Right lobe of liver (tissue), 6 donors: ENCODE measurements around the gene CCR3. TPM values are rescaled to one million over a fixed set of nuclear protein-coding genes. Genes with fewer than 3 reads are reported as not detected.

ENCODE experiments used
- ATAC-seq, 4 donors: fragments of 200-7000 bp; cut with Tn5 transposase; one replicate each; pipeline ENCODE4 v1.9.1; 2020; ENCODE audit warnings: mild to moderate bottlenecking in 4 of 4, moderate library complexity in 4 of 4
- DNase-seq, 3 donors: peaks; one replicate each; pipeline ENCODE4 v3.0.0-alpha.2; 2020
- H3K27ac ChIP-seq, 3 donors: fragments of 200-600 bp; one replicate each; pipeline ENCODE4 v1.8.0; 2022
- H3K27me3 ChIP-seq, 2 donors: fragments of 200-600 bp; one replicate each; pipeline ENCODE4 v1.8.0; 2022
- H3K36me3 ChIP-seq, 4 donors: fragments of 200-600 bp; sonication (generic) in 1 of 4; one replicate each; pipeline versions ENCODE4 v1.5.1 to v1.8.0; 2017 to 2022; ENCODE audit warnings: control low read depth in 1 of 4
- H3K4me1 ChIP-seq, 4 donors: fragments of 200-600 bp; sonication (generic) in 1 of 4; one replicate each; pipeline versions ENCODE4 v1.5.1 to v1.8.0; 2017 to 2022; ENCODE audit warnings: control low read depth in 1 of 4
- H3K4me3 ChIP-seq, 3 donors: fragments of 200-600 bp; one replicate each; pipeline ENCODE4 v1.8.0; 2022
- H3K9me3 ChIP-seq, 4 donors: fragments of 200-600 bp; sonication (generic) in 1 of 4; one replicate each; pipeline versions ENCODE4 v1.5.1 to v1.8.0; 2017 to 2022; ENCODE audit warnings: control low read depth in 1 of 4
- POLR2A ChIP-seq: fragments of 450-650 bp; IDR thresholded peaks from one replicate; pipeline ENCODE4 v1.6.1; 2017; ENCODE audit warnings: antibody characterized with exemption, mild to moderate bottlenecking
- WGBS: methylation state at CpG from one replicate; pipeline ENCODE4 v1.1.6; 2018; ENCODE audit warnings: low coverage, low lambda C conversion rate; ENCODE audit not compliant: insufficient coverage; ENCODE audit errors: missing lambda C conversion rate; 5-methylcytosine and 5-hydroxymethylcytosine counted together
- intact Hi-C, 2 donors: fragments of 100-400 bp; cut with DNase I; formaldehyde crosslinking; loops; one replicate each; pipeline versions ENCODE4 v1.11.2 to v1.14.1; 2022
- total RNA-seq, 6 experiments: library from RNA; depleted of rRNA in 2 of 6; stranded (reverse); fragments of >200 nt in 2 of 6; fragmentation: NEBNext Ultra II Directional in 3 of 6; extraction: Animal tissue kit (Norgen Biotek cat#: 25700) in 3 of 6; gene quantifications; one replicate each; pipeline versions ENCODE4 v1.1.0 to v1.2.4, GENCODE V29; 2016 to 2023
- TF ChIP-seq, protein P1 (sequence below), 4 donors: fragments of 200-600 bp in 3 of 4; fragments of 450-650 bp in 1 of 4; IDR thresholded peaks; one replicate each; pipeline versions ENCODE4 v1.5.1 to v1.8.0; 2016 to 2022; ENCODE audit warnings: antibody characterized with exemption in 4 of 4, mild to moderate bottlenecking in 2 of 4
- donor health status: DM: no; HTN: yes; CAD: no.
- donor health status: DM: no; HTN: no; CAD: no.
- donor health status: DM: no; HTN: no; CAD: no.
- donor health status: DM: no; HTN: yes; CAD: no.
- donor health status: DM: no; HTN: yes; CAD: no.

Gene CCR3
- total RNA-seq, 6 experiments from 2014 or later = 0.27 TPM; not detected in 5

DNA sequence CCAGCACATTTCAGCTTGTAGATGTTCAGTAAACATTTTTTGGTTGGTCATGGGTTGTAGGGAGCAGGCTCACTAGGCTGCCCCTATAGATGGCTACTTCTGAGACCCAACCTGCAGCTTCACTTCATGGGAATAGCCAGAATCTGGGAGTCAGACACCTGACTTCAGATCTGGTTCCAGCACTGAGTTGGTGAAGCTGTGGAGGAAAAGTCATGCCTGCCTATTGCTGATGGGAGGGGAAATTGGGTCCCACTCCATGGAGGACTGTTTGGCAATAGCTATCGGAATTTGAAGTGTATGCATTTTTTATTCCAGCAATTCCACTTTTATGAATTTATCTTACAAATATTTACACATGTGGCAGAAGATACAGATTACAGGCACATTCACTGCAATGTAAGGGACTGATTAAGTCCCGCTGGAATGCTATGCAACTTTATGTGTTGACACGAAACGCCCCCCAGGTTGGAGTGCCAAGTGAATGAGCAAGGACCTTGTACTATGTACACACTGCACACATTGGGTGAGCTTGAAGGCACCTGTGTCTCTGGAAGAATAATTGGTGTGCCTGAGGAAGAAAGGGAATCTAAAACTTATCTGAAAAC is 26.3 kb upstream of the CCR3 start:
- no peak overlapping the region for H3K27ac ChIP-seq
- H3K9me3 ChIP-seq = no peaks in the 10 kb centered on the region
- H3K4me1 ChIP-seq = no peaks in the 10 kb centered on the region
- H3K27me3 ChIP-seq = no peaks in the 10 kb centered on the region
- DNase-seq (no peak), ATAC-seq (no peak)
- no peak for TF ChIP-seq POLR2A
- TF ChIP-seq, protein P1, sequence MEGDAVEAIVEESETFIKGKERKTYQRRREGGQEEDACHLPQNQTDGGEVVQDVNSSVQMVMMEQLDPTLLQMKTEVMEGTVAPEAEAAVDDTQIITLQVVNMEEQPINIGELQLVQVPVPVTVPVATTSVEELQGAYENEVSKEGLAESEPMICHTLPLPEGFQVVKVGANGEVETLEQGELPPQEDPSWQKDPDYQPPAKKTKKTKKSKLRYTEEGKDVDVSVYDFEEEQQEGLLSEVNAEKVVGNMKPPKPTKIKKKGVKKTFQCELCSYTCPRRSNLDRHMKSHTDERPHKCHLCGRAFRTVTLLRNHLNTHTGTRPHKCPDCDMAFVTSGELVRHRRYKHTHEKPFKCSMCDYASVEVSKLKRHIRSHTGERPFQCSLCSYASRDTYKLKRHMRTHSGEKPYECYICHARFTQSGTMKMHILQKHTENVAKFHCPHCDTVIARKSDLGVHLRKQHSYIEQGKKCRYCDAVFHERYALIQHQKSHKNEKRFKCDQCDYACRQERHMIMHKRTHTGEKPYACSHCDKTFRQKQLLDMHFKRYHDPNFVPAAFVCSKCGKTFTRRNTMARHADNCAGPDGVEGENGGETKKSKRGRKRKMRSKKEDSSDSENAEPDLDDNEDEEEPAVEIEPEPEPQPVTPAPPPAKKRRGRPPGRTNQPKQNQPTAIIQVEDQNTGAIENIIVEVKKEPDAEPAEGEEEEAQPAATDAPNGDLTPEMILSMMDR (IDR thresholded peaks at IDR 0.05) = no peak
- no peaks in the 10 kb centered on the region for H3K36me3 ChIP-seq
- WGBS = 27% methylated on average over 4 of the region's 4 CpGs
- intact Hi-C loops = no loop called here
- no peak overlapping the region for H3K4me3 ChIP-seq

DNA sequence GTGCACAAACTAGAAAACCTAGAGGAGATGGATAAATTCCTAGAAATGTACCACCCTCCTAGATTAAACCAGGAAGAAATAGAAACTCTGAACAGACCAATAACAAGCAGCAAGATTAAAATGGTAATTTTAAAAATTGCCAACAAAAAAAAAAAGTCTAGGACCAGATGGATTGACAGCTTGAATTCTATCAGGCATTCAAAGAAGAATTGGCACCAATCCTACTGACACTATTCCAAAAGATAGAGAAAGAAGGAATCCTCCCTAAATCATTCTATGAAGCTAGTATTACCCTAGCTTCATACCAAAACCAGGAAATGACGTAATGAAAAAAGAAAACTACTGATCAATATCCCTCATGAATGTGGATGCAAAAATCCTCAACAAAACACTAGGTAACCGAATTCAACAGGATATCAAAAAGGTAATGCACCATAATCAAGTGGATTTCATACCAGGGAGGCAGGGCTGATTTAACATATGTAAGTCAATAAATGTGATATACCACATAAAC is 24.0 kb upstream of the CCR3 start:
- intact Hi-C loops = no loop called here
- 83% methylated on average over 2 of the region's 2 CpGs for WGBS
- Histone ChIP-seq H3K27me3 (no peaks in the 10 kb centered on the region), H3K4me1 (no peaks in the 10 kb centered on the region), H3K9me3 (no peaks in the 10 kb centered on the region), H3K36me3 (no peaks in the 10 kb centered on the region), H3K27ac (no peak overlapping the region), H3K4me3 (no peak overlapping the region)
- no peak for TF ChIP-seq POLR2A
- TF ChIP-seq, protein P1 (IDR thresholded peaks at IDR 0.05) = no peak
- DNase-seq (no peak), ATAC-seq (no peak)

DNA sequence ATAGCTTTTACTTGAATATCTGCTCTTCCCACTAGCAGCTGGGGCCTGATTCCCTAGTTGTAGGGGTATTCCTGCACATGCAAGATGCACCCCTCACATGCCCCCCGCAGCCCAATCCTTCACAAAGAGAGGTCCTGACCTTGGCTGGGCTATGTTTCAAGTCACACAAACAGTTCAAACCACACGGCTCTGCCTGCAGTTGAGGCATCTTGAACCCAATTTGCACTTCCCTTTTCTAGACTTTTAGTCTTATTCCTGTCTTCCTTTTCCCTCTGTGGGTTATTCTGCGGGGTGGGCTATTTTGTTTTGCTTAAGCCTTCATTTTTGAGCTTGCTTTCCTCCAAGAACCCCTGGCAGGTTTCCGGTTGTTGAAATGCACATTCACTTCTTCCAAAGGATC is 20.9 kb upstream of the CCR3 start:
- DNase-seq (no peak), ATAC-seq (peak in 1 of 4 donors; percentile 41)
- H3K27ac ChIP-seq = no peak overlapping the region
- WGBS = 18% methylated on average over 4 of the region's 4 CpGs
- H3K27me3 ChIP-seq = no peaks in the 10 kb centered on the region
- no peak for TF ChIP-seq POLR2A
- TF ChIP-seq, protein P1 (IDR thresholded peaks at IDR 0.05) = no peak
- H3K4me3 ChIP-seq = no peak overlapping the region
- intact Hi-C loops = no loop called here
- peaks cover 0 to 2% (median 0%) of the 10 kb centered on the region in 4 donors for H3K9me3 ChIP-seq
- H3K4me1 ChIP-seq = no peaks in the 10 kb centered on the region
- no peaks in the 10 kb centered on the region for H3K36me3 ChIP-seq

DNA sequence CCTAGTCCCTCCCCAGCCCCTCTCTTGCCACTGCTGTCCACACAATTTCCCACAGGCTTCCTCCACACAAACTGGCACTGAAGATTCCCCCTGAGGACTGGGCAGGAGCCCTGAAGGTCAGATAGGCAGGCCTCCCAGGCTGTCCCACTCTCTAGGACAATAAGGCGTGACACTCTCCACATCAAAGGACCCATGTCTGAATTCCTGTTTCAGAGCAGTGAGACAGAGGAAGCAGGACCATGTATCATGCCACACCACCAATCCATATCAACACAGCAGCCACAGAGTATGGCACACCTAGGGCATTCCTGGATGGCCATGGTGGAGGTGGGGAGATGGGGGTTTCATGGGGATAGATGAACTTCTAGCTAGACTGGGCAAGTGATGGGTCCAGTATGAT is 20.3 kb upstream of the CCR3 start:
- Histone ChIP-seq H3K27ac (no peak overlapping the region), H3K4me3 (no peak overlapping the region), H3K36me3 (no peaks in the 10 kb centered on the region), H3K9me3 (peaks cover 0 to 7% (median 0%) of the 10 kb centered on the region in 4 donors), H3K27me3 (no peaks in the 10 kb centered on the region), H3K4me1 (no peaks in the 10 kb centered on the region)
- no CpG with 5 or more reads among the region's 1 CpG for WGBS
- intact Hi-C loops = no loop called here
- DNase-seq (no peak), ATAC-seq (peak in 1 of 4 donors; percentile 10)
- TF ChIP-seq POLR2A = no peak
- TF ChIP-seq, protein P1 (IDR thresholded peaks at IDR 0.05) = no peak
